Measurements from ENCODE around the gene FSTL5. TPM values are rescaled to one million over a fixed set of nuclear protein-coding genes. Genes with fewer than 3 reads are reported as not detected.

Gene FSTL5
- total and polyA plus RNA-seq, 2 experiments from 2014 or later: 0.06 to 0.49 TPM

GRCh38 chr4:161829591-161829990 is 334.2 kb downstream of the FSTL5 start:
- TF ChIP-seq JUNB (IDR thresholded peaks at IDR 0.05; ENCODE audit: unreplicated experiment) (no peak), POLR2AphosphoS5 (IDR thresholded peaks at IDR 0.05; ENCODE audit: low read depth) (no peak), ZNF331 (CRISPR knock-in tag; IDR thresholded peaks at IDR 0.05; ENCODE audit: low read depth) (no peak), ZNF462 (CRISPR knock-in tag; IDR thresholded peaks at IDR 0.05) (no peak), ZNF114 (CRISPR knock-in tag; IDR thresholded peaks at IDR 0.05) (no peak), EZH2 (IDR thresholded peaks at IDR 0.05; ENCODE audit: low read depth, unreplicated experiment) (no peak)
- no peak overlapping the region for H3K27ac Mint-ChIP-seq
- peaks cover 6% of the 10 kb centered on the region; the same call in 1 of the 2 replicates for H3K9me2 ChIP-seq (ENCODE audit: insufficient read depth)
- no peaks in the 10 kb centered on the region for H3K4me1 ChIP-seq (ENCODE audit: insufficient read depth)
- no peaks in the 10 kb centered on the region for H3K27me3 ChIP-seq (ENCODE audit: insufficient read depth)
- no peak overlapping the region for H3K4me3 Mint-ChIP-seq
- H3K4me2 ChIP-seq: no peak overlapping the region
- no peaks in the 10 kb centered on the region; the same call in 2 of the 3 replicates for H3K4me1 Mint-ChIP-seq
- H3K36me3 ChIP-seq (ENCODE audit: insufficient read depth): no peaks in the 10 kb centered on the region
- no peaks in the 10 kb centered on the region for H3K36me3 Mint-ChIP-seq (ENCODE audit: low read depth)
- no peaks in the 10 kb centered on the region for H3F3A ChIP-seq (replicated peaks; ENCODE audit: low read depth)
- H3K4me3 ChIP-seq: no peak overlapping the region
- no peak overlapping the region for H2AFZ ChIP-seq
- peaks cover 3% of the 10 kb centered on the region for H3K27me3 Mint-ChIP-seq (ENCODE audit: insufficient read depth, low read depth, poor library complexity)
- peaks cover 4% of the 10 kb centered on the region; the same call in 2 of the 3 replicates for H3K9me3 Mint-ChIP-seq
- H3K79me2 ChIP-seq (replicated peaks; ENCODE audit: insufficient read depth): no peaks in the 10 kb centered on the region
- ATAC-seq (no peak), DNase-seq (ENCODE audit: low spot score) (no peak)
- no peaks in the 10 kb centered on the region for H4K20me1 ChIP-seq (replicated peaks; ENCODE audit: insufficient read depth)
- H3K27ac ChIP-seq (ENCODE audit: low read depth): no peak overlapping the region

- H3F3A ChIP-seq (replicated peaks; ENCODE audit: low read depth): no peaks in the 10 kb centered on the region
- H3K79me2 ChIP-seq (replicated peaks; ENCODE audit: insufficient read depth): no peaks in the 10 kb centered on the region
- DNase-seq (ENCODE audit: low spot score): no peak
- peak overlapping the region; percentile 64; the same call in 1 of the 2 replicates for H3K27ac Mint-ChIP-seq
- peaks cover 10% of the 10 kb centered on the region; the same call in 1 of the 3 replicates for H3K36me3 Mint-ChIP-seq (ENCODE audit: low read depth)
- no peaks in the 10 kb centered on the region for H3K27me3 ChIP-seq (ENCODE audit: insufficient read depth)
- H3K36me3 ChIP-seq (ENCODE audit: insufficient read depth): no peaks in the 10 kb centered on the region
- H2AFZ ChIP-seq: no peak overlapping the region
- H3K4me1 Mint-ChIP-seq: no peaks in the 10 kb centered on the region; the same call in 2 of the 3 replicates
- H3K4me1 ChIP-seq (ENCODE audit: insufficient read depth): no peaks in the 10 kb centered on the region
- peaks cover 8% of the 10 kb centered on the region; the same call in 2 of the 3 replicates for H3K9me3 Mint-ChIP-seq
- H3K4me3 ChIP-seq: no peak overlapping the region
- H4K20me1 ChIP-seq (replicated peaks; ENCODE audit: insufficient read depth): no peaks in the 10 kb centered on the region
- H3K27me3 Mint-ChIP-seq (ENCODE audit: insufficient read depth, low read depth, poor library complexity): peaks cover 3% of the 10 kb centered on the region
- peaks cover 8% of the 10 kb centered on the region; the same call in 1 of the 2 replicates for H3K9me2 ChIP-seq (ENCODE audit: insufficient read depth)
- H3K27ac ChIP-seq (ENCODE audit: low read depth): no peak overlapping the region
- no peak for ATAC-seq
- no peak overlapping the region for H3K4me3 Mint-ChIP-seq
- H3K4me2 ChIP-seq: no peak overlapping the region
- TF ChIP-seq POLR2AphosphoS5 (IDR thresholded peaks at IDR 0.05; ENCODE audit: low read depth) (no peak), ZNF331 (CRISPR knock-in tag; IDR thresholded peaks at IDR 0.05; ENCODE audit: low read depth) (no peak)
- TF ChIP-seq, protein P1, sequence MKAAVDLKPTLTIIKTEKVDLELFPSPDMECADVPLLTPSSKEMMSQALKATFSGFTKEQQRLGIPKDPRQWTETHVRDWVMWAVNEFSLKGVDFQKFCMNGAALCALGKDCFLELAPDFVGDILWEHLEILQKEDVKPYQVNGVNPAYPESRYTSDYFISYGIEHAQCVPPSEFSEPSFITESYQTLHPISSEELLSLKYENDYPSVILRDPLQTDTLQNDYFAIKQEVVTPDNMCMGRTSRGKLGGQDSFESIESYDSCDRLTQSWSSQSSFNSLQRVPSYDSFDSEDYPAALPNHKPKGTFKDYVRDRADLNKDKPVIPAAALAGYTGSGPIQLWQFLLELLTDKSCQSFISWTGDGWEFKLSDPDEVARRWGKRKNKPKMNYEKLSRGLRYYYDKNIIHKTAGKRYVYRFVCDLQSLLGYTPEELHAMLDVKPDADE (IDR thresholded peaks at IDR 0.05): no peak
Measured at GRCh38 chr4:161828061-161828460, 335.7 kb downstream of the FSTL5 start.
